SIG-M5 treated with dmso at 0.1 percent for 504 hours (cell line): Measurements from ENCODE around the gene TRIM17.

Experiments
- DNase-seq: peaks from one replicate; lab custom pipeline; 2025; ENCODE audit not compliant: unreplicated experiment; lab: John Stamatoyannopoulos, UW

TRIM17 gene

DNA sequence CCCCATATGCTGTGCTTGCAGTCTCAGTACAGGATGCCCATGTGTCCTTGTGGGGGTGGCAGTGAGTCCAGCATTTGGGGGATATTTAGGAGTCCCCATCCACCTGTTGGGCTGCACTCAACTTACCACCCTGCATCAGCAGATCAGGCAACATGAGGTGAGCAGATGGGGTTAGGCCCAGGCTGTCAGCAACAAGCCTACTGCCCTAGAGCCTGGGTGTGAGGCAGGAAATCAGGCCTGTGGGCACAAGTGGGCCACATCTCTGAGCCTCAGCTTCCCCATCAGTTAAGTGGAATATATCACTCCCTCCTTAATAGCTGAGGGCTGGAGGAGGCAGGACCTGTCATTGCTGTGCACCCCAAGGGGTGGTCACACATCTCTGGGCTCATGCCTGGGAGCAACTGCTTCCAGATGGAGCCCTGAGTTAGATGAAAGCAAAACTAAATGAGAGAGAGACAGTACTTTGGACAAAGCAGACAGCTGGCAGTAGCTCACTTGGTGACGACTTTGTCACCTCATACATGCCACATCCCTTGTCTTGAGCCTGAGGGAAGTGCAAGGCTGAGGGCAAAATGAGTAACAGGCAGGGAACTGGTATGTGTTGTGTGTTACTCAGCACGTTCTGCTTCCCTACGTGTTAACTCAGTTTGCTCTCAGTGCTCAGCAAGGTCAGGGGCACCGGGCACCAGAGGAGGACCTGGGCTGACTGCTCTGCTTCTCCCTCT is 58.5 kb downstream of the TRIM17 start:
- DNase-seq: no peak
